Body of pancreas (tissue), 4 donors: ENCODE data around the gene POLG.

Experiments used
- CTCF ChIP-seq, 7 experiments: fragments of 450-650 bp in 4 of 7; fragments of 200-600 bp in 3 of 7; sonication (generic) in 3 of 7; IDR thresholded peaks; one replicate each; pipeline ENCODE4 v1.5.1; 2016 to 2019; ENCODE audit warnings: antibody characterized with exemption in 7 of 7
- POLR2A ChIP-seq, 3 donors: fragments of 450-650 bp; IDR thresholded peaks; one replicate each; pipeline ENCODE4 v1.6.1; 2016; ENCODE audit warnings: antibody characterized with exemption in 3 of 3, mild to moderate bottlenecking in 2 of 3

GRCh38 chr15:89330119-89330518 lies 4.5 kb downstream of the POLG start:
- TF ChIP-seq POLR2A (IDR thresholded peaks at IDR 0.05) (no peak), CTCF (IDR thresholded peaks at IDR 0.05) (no peak)
